Skin epidermis (tissue), 12 donors: ENCODE measurements around the gene PSMA1.
"Not testable (repeated sequence)": the region's sequence is repeated elsewhere in the genome, so short reads cannot be mapped to it uniquely, and the experiment has no call there.

ENCODE experiments used
- H3K27ac ChIP-seq, 21 experiments: fragments of 200-600 bp; sonication (generic) in 11 of 21; one replicate each; pipeline ENCODE4 v1.5.0; 2020; ENCODE audit warnings: mild to moderate bottlenecking in 3 of 21, inconsistent platforms in 2 of 21, moderate library complexity in 2 of 21
- H3K4me3 ChIP-seq, 7 experiments: fragments of 200-600 bp; sonication (generic) in 2 of 7; one replicate each; pipeline ENCODE4 v1.5.0; 2020; ENCODE audit warnings: inconsistent platforms in 2 of 7, mild to moderate bottlenecking in 2 of 7, moderate library complexity in 1 of 7

Gene PSMA1

DNA sequence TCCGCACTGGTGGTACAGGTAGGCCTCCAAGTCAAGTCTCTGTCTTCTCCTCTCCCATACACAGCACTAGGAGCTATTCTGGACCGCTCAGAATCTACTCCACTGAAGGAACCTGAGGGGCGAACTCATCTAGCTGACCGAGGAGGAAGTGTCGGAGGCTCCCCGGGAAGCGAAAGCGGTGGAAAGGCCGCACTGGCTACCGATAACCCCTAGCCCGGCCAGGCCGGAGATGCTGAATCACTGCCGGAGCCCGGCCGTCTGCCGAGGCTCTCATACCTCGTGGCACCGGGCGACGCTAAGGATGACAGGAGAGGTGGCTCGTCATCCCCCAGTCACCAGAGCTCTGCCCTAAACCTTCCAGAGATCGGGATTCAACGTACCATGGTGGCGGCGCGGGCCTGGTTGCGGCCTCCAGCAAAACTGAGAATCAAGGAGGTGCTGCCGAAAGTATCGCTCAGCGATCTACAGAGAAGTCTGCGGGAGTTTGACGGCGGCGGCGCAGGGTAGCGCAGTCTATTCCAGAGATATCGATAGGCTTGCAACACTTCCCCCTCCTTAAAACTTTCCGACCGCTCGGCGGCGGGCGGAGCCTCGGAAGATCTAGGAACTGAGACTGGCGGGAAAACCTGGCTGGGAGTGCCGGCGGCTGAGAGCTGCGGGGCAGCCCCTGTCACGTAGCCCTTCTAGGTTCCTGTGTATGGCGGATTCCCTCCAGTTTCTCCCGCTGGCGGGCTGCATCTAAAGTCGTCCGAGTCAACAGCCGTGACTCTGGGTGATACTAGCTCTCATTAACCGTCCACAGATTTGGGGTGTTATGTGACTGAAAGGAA lies at the start of gene PSMA1:
Gene PSMA1 (minus strand): TSS at position 470 of the 830 bp plus-strand sequence. CDS start 87 bp downstream, at position 383.
- H3K27ac ChIP-seq = peak within 1 kb of the TSS; percentile 40 to 97 (median 94)
- H3K4me3 ChIP-seq = peak within 1 kb of the TSS; percentile 61 to 95 (median 77)

DNA sequence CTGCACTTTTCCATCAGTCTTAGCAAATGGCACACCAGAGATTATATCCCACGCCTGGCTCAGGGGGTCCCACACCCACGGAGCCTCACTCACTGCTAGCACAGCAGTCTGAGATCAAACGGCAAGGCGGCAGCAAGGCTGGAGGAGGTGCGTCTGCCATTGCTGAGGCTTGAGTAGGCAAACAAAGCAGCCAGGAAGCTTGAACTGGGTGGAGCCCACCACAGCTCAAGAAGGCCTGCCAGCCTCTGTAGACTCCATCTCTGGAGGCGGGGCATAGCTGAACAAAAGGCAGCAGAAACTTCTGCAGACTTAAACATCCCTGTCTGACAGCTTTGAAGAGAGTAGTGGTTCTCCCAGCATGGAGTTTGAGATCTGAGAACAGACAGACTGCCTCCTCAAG lies 49.3 kb upstream of the PSMA1 start:
- H3K4me3 ChIP-seq = not testable (repeated sequence)
- peak overlapping the region in 2 of 21 experiments; percentile 23 to 42 for H3K27ac ChIP-seq

DNA sequence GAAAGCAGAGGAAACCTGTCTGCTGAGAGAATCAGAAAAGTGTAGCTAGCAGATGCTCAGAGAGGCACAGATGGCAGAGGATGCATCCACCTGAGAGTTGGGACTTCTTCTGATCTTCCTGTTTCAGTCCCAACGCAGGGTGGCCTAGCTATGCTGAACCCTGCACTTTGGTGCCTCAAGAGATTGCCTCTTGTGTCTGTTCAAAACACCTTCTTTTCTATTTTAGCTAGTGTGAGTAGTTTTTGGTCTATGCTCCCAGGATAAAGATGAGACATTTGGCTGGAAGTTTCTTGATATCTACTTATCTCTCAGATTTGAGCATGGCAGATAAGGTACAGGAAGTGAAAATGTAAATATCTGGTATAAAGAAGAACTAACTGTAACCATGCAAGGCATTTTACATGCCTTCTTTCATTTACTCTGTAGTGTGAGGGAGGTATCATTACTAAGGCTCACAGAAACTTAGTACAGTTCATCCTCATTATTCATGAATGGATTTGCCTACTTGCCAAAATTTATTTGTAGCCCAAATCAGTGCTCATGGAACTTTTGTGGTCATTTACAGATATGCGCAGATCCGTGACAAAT lies 47.0 kb upstream of the PSMA1 start:
- Histone ChIP-seq H3K27ac (no peak overlapping the region), H3K4me3 (no peak overlapping the region)

DNA sequence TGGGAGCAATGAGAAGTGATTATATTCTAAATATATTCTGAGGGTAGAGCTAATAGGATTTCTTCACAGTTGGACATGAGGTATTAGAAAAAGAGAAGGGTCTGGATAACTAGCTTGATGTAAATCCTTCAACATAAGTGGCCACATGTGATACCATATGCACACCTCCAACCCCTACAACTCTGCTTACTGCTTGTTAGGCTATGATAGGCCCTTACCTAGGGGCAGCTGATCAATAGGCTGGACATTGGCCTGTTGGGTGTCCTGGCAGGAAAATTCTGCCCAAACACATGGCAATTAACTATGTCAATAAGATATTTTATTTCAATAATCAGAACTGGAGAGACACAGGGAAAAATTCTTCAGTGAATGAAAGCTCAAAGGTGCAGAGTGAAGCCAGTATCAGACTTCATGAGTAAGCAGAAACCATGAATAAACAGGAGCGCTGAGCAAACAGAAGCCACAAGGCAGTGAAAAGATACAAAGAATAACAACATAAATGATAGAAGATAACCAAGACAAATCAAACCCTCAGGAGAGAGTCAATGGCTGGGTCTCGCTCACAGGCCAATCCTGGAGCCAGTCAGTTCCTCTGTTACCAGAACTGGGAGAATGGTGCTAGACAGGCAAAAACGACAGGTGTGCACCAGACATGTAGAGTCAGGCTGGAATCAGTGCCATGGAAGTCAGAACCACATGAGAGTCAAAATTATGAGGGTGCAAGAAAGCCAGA lies 46.3 kb upstream of the PSMA1 start:
- no peak overlapping the region for H3K4me3 ChIP-seq
- no peak overlapping the region for H3K27ac ChIP-seq

DNA sequence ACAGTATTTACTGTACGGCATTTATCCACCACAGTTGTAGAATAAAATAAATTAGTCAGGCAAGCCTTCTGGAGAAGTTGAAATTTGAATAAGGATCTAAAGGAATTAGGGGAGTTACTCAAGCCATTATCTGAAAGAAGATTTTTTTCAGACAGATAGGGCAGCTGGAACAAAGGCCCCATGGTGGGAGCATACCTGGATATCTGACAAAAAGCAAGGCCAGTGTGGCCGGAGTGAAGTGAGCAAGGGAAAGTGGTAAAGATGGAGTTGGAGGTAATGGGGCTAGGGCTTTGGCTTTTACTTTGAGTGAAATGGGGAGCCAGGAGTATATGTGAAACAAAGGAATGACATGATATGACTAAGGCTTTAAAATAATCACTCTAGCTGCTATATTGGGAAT lies 45.7 kb upstream of the PSMA1 start:
- Histone ChIP-seq H3K4me3 (no peak overlapping the region), H3K27ac (no peak overlapping the region)

DNA sequence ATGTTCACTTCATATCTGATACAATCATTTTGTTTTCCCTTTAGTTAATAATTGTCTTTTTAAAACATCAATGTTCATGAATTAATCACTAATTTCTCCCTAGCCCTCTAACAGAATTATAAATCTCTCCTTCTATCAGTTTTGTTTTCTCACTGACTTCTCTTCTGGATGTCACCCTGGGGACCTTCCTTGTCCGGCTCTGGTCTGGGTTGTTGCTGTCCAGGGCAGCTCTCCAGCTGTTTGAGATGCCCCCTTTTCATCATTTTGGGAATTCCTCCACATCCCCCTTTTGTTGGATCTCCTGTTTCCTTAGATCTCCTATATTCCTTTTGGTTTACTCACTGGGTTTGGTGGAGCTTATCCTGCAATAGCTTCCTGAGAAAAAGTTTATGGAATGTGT lies 35.6 kb upstream of the PSMA1 start:
- H3K27ac ChIP-seq = peak overlapping the region in 2 of 21 experiments; percentile 12 to 22
- H3K4me3 ChIP-seq = no peak overlapping the region

DNA sequence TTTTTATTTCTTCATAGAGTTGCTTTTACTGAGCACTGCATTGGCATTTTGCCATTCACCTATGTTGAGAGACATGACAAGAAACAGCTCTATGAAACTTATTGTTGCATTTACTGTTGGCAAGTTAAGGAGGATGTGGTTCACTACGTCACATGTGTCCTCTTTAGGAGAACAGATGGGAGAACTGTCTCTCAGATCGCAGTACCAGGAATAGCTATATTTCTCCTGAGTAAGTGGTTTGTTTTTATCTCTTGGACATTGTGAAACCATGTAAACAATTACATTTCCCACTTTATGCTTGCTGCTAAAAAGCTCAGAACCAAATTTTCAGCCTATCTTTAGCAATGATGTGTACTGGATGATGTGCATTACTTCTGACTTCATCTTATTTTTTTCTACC lies 34.8 kb upstream of the PSMA1 start:
- no peak overlapping the region for H3K4me3 ChIP-seq
- H3K27ac ChIP-seq = peak overlapping the region in 2 of 21 experiments; percentile 5 to 31

DNA sequence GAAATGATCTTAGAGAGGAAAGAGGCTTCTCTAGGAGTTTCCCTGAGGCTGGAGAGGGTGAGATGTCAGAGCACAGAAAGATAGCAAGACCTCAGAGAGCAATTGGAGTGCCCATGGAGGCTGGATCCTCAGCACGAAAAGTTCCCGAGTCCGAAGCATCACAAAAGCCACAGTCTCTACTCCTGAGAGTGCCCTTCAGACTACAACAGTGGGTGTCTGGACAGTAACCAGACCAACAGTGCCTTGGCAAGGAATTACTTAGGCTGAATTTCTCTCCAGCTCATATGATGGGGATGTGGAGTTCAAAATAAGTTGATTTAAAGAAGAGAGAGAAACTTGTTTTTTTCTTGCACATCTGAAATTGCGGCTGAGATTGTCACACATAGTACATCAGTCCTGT lies 31.9 kb upstream of the PSMA1 start:
- H3K27ac ChIP-seq = no peak overlapping the region
- H3K4me3 ChIP-seq = no peak overlapping the region

DNA sequence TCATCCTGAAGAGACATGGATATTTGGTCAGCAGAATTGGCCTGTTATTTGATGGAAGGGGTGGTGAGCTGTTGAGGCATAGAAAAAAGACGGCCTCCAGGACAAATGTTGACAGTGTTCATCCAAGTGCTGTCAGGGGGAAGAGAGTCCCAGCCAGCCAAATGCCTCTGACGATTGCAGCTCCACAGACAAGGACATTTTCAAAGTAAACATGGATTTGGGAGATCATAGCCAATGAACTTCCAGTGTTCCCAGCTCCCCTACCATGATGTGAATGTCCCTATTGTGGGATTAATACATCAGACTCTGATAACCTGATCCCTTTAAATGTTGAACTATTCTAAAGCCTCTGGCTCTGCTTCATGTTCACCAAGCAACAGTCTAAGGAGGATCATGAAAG lies 31.2 kb upstream of the PSMA1 start:
- Histone ChIP-seq H3K4me3 (no peak overlapping the region), H3K27ac (no peak overlapping the region)

DNA sequence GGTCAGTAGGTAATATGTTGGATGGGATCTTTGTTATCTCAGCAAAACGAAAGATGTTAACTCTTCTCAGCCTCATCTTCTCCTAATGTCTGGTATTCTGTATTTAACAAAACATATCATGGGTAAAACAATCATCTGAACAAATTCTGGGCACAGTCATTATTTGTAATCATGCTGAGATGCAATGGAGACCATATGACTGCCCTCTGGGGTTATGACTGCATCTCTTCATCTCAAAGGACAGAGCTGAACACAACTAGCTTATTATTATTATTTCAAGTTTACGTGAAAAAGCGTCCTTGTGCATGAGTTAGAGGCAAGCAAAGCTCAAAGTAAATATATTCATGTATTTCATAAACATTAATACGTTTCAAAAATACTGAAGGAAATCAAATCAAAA lies 29.7 kb upstream of the PSMA1 start:
- no peak overlapping the region for H3K4me3 ChIP-seq
- no peak overlapping the region for H3K27ac ChIP-seq

DNA sequence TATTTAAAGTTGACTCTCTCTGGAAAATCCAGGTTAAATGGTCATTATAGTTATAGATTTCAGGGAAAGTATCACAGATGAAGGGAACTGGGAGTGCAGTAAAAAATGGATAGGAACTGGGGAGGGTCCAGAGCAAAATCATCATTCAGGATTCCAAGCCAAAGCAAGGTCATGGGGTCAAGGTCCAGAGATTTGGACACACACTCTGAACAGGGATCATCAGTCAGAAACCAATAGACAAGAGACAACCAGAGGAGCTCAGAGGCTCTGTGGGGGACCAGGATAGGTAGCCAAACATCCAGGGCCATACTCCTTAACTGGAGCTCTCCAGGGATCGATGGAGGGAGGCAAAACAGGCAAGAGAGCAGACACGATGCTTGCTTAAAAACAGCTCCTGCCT lies 27.3 kb upstream of the PSMA1 start:
- Histone ChIP-seq H3K4me3 (no peak overlapping the region), H3K27ac (no peak overlapping the region)

DNA sequence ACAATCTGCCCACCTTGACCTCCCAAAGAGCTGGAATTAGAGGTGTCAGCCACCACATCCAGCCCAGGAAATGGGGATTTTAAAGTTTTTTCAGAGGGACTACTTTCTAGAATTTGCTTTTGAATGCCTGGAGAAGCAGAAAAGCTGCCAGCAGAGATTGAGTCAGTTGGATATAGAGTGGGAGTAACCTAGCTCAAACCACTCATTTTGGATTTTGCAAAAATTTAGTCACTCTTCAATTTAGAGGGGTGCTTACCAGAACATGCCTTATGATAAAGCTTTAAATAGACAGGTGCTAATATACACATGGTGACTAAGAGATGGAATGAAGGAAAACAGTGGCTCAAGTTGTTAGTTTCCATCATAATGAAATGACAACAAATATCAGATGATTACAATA lies 26.5 kb upstream of the PSMA1 start:
- Histone ChIP-seq H3K27ac (no peak overlapping the region), H3K4me3 (no peak overlapping the region)

DNA sequence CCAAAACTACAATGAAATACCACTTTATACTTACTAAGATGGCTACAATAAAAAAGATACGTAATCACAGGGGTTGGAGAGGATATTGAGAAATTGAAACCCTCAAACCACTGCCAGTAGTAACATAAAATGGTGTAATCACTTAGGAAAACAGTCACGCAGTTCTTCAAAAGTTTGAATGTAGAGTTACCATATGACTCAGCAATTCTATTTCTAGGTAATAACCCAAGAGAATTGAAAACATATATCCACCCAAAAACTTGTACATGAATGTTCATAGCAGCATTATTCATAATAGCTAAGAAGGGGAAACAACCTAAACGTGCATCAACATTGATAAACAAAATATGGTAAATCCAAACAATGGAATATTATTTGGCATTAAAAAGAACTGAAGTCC lies 24.4 kb upstream of the PSMA1 start:
- no peak overlapping the region for H3K4me3 ChIP-seq
- H3K27ac ChIP-seq = no peak overlapping the region

DNA sequence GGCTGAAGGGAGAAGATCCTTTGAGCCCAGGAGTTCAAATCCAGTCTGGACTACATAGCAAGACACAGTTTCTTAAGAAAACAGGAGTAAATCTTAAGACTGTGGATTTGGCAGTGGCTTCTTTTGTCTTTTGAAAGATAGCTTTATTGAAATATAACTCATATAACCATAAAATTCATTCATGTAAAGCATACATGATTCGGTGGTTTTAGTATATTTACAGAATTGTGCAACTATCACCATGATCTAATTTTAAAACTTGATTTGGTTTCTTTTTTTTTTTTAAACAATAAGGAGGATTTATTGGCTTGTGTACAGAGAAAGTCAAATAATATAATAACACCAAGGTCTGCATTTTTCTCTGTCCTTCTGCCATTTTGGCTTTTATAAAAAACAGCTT lies 23.1 kb upstream of the PSMA1 start:
- H3K4me3 ChIP-seq = no peak overlapping the region
- H3K27ac ChIP-seq = no peak overlapping the region

DNA sequence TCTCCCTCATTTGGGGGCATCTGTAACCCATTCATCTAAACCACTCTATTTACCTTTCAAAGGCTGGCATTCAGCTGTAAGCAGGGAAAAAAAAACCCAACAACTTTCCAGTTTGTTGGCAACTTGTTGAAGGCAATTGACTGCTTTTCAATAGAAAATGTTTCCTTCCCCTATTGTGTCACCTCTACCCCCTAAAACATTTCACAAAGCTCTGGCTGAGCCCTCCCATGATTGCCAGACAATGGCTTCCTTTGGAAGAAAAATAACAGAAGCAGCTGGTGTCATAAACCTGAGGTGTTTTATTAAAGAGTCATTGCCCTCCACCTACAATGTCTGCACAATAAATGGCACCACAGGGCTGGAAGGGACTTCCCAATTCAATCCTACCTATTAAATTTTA lies 22.1 kb upstream of the PSMA1 start:
- Histone ChIP-seq H3K27ac (no peak overlapping the region), H3K4me3 (no peak overlapping the region)

DNA sequence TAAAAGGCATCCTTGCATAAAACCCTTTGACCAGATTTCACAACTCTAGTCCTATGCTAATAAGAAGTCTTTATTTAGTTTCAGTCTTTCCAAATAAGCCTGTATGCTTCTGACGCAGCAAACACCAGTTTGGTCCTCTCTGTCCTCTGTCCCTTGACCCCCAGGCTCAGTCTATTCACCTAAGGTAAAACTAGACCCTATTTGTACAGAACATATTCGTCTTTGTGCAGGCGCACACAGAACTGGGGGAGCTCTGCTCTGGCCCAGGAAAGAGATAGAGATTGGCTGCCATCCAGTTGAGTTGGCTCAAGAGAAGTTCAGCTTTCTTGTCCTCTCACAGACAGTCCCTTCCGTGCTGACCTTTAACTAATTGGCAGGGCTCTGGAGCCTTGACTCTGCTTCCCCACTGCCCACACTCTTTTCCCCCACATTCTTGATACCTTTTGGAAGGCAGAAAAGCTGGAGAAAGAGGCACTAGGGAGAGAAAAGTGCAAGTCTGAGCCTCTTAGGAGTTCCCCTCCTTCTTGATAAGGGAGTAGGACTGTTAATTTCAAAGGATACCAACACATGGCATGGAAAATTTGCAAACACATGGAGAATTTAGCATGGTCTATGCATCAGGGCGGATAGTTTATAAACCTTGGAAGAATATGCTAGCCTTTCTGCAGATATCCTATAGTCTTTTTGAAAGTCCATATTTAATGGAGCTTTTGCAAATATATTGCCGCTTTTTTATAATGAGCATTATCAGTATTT lies 21.2 kb upstream of the PSMA1 start:
- Histone ChIP-seq H3K27ac (no peak overlapping the region), H3K4me3 (no peak overlapping the region)

DNA sequence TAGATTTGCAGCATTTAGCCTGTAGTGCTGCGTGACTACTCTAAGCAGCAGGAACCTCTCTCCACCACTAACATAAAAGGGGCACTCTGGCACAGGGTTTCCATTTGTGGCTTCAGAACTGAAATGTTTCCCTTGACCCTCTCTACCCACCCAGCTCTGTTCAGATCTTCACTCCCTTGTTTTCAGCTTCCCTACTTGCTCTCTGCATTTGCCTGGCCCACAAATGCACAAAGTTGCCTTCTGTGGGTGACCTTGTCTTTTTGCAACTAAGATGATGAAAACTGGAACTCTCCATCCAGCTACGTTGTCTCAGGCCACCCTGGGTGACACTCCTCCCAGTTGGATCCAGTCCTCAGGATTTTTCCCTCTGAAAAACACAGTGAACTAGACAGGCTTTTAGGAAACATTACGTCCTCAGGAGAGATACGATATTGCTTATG lies 19.8 kb upstream of the PSMA1 start:
- Histone ChIP-seq H3K27ac (no peak overlapping the region), H3K4me3 (no peak overlapping the region)

DNA sequence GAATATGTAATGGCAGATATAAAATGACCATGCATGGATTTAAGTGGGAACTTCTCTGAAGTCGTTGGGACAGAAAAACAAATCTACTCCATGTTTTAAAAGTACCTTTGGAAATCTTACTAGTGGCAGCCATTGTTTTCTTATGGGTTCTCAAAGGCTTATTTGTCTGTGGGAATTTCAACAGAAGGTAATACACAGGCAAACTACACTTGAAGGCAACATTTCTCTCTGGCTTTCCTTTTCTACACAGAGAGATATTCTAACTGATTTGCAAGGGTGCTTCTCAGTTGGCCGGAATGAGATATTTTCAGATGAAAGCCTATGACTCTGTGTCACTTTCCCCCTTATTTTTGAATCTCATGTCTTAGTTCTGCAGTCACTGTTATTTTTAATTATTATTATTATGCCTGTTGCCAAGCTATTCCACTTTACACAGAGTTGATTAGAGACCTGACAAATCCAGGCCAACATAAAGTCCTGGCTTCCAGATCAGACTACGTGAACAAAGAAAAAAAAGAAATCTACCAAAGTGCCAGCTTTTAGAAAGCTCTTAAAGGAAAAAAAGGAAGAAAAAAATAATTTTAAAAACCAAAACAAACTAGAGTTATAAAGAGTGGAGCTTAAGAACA lies 18.9 kb upstream of the PSMA1 start:
- Histone ChIP-seq H3K27ac (no peak overlapping the region), H3K4me3 (no peak overlapping the region)

DNA sequence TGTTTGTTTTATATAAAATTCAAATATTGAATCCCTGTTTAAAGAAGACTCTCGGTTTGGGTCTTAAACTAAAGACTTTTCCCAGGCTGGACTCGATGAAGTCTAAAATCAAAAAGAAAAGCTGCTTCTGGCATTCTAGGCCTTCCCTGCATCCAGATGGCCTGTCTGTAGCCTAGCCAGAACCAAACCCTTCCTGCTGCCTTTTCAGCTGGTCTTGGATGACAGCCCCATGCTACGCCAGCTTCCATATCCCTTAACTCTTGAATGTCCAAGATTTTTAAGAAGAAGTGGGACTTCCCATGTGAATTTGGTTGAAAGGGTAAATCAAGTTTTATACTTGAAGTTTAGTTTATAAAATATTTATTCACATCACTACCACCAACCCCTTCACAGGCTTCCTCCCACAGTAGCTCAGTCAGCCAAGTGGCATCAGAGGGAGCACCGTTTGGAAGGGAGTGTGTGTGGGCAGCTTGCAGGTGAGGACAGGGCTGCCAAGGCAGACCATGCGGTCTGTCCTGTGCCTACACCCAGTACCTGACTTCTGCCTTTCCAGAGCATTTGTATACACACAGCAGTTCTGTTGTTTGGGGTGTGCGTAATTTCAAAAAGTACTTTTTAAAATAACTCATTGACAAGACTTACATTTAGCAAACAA lies 18.2 kb upstream of the PSMA1 start:
- Histone ChIP-seq H3K4me3 (no peak overlapping the region), H3K27ac (peak overlapping the region in 1 of 21 experiments; percentile 21)
